HG03196 (cell line): Measurements from ENCODE around the gene TREML1.

Experiments used
- ATAC-seq: cut with Tn5 transposase; IDR thresholded peaks from one replicate; pipeline ENCODE4 v1.9.1; 2021; ENCODE audit not compliant: unreplicated experiment

The TREML1 gene

GRCh38 chr6:41179163-41179562, 25.0 kb upstream of the TREML1 start:
- no peak for ATAC-seq

DNA sequence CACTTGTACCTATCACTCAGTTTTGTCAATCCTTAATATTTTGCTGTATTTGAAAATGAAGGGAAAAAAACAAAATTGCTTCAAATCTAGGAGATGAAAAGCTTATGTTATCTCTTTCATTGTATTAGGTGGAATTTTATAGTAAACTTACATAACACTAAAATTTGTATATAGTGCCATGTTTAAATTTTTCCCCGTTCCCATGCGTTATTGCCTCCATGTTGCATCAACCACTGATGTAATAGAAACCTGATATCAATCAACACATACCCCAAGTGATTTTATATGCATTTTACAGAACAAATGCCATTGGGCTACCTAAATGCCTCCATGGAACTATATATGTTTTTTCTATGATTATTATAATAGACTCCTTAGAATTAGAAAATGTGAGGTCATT, 23.5 kb upstream of the TREML1 start:
- no peak for ATAC-seq

GRCh38 chr6:41177287-41177686, 23.1 kb upstream of the TREML1 start:
- no peak for ATAC-seq

GRCh38 chr6:41176189-41176588, 22.0 kb upstream of the TREML1 start:
- no peak for ATAC-seq

- ATAC-seq = no peak
These were observed 20.9 kb upstream of the TREML1 start for GRCh38 chr6:41175084-41175483.

DNA sequence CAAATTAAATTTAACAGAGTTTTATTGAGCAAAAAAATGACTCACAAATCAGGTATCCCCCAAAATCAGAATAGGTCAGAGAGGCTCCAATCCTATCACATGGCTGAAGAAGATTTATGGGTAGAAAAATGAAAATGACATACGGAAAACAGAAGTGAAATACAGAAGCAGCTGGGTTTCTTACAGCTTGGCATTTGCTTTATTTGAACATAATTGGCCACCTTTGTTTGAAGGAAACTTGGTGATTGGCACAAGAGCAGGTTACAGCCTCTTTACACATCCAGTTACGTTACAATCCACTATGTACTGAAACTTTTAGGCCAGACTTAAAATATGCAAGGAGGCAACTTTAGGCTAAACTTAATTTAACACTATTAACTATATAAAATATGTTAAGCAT, 20.5 kb upstream of the TREML1 start:
- no peak for ATAC-seq

DNA sequence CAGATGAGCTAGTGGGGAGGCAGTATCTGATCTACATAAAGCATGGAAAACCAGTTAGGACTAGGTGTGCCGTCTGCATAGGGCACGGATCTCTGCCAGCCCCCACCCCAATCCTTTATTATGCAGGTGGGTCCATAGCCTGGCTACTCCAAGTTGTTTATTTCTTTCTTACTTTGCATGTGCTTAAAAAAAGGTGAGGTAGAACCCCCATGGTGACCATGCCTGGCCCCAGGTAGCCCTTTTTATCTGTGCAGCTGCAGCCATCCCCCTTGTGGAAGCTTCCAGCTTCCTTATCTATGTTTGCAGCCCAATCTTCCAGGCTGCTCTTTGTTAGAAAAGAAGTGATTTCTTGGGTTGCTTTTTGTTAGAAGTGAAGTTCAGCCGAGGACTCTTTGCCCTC, 17.8 kb upstream of the TREML1 start:
- ATAC-seq = no peak

DNA sequence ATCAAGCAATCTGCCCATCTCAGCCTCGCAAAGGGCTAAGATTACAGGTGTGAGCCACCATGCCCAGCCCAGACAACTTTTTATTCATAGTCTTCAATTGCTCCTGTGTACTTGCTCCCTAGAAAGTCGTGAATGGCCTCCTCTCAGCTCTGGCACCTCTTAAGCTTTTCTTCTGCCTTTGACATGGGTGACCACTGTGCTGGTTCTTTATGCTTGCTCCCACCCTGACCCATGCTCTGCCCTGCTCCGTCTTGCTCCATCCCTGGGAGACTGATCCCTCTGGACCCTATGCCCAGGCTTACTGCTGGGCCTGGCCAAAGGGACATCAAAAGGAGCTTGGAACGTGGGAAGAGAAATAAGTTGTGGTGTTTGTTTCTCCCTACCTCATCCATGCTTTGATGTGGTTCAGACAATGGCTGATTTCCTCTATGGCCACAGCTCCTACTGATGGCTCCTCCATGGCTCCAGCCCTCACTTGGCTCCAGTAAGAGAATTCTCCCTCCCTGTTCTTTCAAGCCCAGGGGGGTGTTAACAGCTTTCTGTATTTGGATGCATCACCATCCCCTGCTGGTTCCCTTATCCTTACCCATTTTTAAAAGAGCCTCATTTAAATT, 16.5 kb upstream of the TREML1 start:
- no peak for ATAC-seq

DNA sequence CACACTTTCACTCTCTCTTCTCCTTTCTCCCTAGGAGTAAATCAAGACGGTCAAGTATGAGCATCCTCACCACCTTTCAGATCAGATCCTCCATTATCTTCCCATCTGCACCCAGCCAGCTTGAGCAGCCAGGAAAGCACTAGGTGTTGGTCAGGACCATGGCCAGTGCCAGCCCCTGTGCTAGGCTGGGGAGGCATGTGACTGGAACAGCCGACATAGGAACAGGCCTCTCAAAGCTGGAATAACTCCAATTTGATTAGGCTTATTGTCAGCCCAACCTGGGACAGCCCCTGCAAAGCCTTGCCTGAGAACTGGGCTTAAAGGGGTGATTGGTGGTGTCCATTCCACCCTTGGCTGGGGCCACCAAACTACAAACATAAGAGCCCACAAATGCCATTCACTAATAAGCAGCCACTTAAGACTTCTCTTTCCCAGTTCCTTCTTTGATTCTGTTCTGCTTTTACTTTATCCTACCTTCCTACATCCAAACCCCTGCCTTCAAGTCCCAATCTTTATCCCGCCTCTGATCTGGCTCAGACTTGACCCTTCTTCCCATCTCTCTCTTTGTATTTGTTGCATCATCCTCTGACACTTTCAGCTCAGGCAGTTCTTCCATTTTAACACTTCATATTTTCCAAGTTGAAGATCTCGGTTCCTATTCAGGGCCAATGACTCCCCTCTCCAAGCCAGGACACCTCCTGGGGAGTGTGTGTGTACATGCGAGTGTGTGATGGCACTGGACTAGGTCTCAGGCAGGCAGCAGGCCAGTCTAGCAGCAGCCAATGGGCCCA, 13.2 kb upstream of the TREML1 start:
- no peak for ATAC-seq

GRCh38 chr6:41164551-41165120, 10.5 kb upstream of the TREML1 start:
- no peak for ATAC-seq

- no peak for ATAC-seq
These were observed 9.2 kb upstream of the TREML1 start for GRCh38 chr6:41163419-41163717.

GRCh38 chr6:41162687-41163418, 8.7 kb upstream of the TREML1 start, which contains the start of gene TREM2:
TSS of gene TREM2 (minus strand) at chr6:41163116. CDS start at chr6:41163082, 34 bp downstream.
- ATAC-seq = no peak

- ATAC-seq = no peak
These were observed 7.9 kb upstream of the TREML1 start for GRCh38 chr6:41161851-41162552.

GRCh38 chr6:41161380-41161779, 7.2 kb upstream of the TREML1 start:
- ATAC-seq = no peak

DNA sequence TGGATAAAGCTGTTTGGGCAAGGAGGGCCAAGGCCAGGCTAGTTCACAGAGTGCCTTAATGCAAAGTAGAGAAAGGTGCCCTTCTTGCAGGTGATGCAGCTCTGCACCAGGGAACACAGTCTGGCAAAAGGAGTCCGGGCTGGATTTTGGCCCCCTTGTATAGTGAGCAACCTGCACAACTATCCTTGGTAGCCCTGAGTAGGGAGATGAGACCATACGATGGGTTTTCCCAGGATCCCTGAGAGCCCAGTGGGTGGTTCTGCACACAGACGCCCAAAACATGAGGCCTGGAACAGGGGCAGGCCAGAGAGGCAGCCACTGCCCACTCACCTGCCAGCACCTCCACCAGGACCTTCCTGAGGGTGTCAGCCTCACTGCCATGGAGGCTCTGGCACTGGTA, 6.8 kb upstream of the TREML1 start:
- ATAC-seq = no peak

DNA sequence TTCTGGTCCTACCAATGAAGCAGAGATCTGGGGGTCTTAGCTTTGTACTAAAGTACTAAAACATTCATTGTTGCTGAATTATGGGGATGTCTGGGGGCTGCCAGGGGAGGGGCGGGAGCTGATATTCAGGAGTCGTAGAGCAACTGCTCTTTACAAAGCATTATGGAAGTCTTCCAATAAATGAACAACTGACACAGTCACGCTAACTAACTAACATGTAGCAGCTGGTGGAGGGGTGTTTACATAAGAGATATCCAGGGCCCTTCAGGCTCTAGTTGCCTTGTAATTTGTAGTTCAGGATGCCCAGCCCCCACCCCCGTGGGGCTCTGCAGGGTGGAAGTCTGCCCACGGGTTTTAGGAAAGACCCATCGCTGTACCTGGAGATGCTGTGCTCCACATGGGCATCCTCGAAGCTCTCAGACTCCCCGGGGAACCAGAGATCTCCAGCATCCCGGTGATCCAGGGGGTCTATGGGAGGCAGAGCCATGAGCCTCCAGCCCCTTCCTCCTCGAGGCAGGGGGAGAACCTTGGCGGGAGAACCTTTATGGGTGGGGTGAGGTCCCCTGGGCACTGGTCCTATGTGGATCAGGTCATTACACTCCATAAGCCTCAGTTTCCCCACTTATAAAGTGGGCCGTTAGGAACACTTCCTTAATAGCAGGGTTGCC, 5.4 kb upstream of the TREML1 start:
- ATAC-seq = no peak

DNA sequence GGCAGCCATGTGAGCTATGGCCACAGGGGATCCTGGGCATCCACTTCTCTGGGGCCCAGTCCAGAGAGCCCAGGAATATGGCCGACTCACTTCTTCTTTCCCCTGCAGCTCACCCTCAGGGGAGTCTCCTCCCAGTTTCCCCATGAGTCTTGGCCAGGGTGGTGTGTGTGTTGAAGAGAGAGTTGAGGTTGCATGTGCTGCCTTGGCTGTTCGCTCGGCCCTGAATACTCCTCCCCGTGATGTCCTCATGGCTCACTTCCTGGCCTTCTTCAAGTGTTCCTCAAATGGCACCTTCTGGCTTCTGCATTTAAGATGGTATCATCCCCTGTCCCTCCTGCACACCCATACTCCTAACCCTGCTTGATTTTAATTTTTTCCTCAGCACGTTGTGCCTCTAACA, 3.2 kb upstream of the TREML1 start:
- ATAC-seq = no peak

DNA sequence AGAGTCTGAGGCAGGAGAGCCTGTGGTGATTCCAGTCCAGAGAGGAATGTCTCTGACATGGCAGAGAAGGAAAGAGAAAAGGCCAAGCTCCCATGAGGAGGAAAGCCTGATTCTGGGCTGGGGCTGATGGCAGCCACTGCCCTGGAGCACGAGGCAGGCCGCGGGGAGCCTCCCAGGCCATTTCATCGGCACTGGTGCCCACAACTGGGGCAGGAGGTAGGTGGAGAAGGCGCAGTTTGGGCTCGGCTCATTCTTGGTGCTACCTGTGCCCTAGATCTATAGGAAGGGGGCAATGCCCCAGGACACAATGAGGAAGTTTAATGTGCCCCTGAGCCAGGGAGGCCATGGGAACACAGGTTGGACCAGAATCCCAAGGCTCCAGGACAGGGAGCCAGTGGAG, 2.6 kb upstream of the TREML1 start:
- ATAC-seq = no peak

DNA sequence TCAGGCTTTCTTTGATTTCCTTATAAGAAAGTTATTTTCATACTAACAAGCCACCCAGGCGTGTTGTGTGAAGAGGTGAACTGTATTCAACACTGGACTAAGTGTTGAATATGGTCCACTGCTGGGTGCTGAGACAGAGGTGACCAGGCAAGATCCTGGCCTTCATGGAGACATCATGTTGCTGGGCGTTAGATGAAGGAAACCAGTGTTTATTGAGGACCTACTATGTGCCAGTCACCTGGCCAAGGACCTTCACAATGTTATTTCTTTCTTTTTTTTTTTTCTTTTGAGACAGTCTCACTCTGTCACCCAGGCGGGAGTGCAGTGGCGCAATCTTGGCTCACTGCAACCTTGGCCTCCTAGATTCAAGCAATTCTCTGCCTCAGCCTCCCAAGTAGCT, 1.9 kb upstream of the TREML1 start:
- no peak for ATAC-seq

DNA sequence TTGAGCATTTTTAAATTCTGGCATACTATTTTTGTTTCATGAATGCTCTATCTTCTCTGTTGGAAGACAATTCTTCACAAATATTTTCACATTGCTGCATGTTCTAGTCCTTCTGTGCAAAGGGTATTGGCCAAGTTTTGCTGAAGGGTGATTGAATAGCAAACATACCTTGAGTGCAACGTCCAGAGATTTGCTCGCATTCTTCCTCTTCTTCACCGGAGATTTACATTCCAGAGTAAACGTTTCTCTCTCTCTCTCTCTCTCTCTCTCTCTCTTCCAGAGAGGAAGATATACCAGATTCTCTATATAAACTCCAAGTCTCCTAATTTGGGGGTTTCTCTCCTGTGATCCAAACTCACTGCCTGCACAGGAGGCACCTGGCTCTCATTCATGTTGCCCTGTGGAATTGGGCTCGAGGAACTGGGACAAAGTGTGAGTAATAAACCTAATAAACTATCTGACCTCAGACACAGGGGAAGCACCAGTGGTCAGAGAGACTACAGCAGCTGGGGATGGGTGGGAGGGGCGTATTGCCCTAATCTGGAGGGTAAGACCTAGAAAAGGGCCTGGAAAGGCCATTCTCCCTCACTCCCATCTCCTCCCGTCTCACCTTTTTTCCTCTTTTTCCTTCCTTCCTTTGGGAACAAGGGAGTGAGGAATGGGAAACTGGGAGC, 1.1 kb upstream of the TREML1 start:
- no peak for ATAC-seq
